Activated naive CD4-positive, alpha-beta T cell treated with anti-CD3 and anti-CD28 coated beads for 36 hours (primary cell): Measurements from ENCODE around the gene TENT4B. TPM values are rescaled to one million over a fixed set of nuclear protein-coding genes. Genes with fewer than 3 reads are reported as not detected.
A peak's percentile ranks its signal among the peaks of the same experiment; 100 is the strongest.

Source experiments
- CTCF ChIA-PET: fragments of 350-600 bp; sonication (Branson Sonifier 250); formaldehyde crosslinking; loops from one replicate; lab custom pipeline; 2021; ENCODE audit warnings: antibody characterized with exemption; lab: Charles Lee
- DNase-seq: peaks from one replicate; pipeline ENCODE4 v3.0.0-alpha.2; 2020
- H3K27ac Mint-ChIP-seq: one replicate; pipeline ENCODE4 v1.8.0; 2021; ENCODE audit warnings: mild to moderate bottlenecking, mixed read lengths
- H3K27me3 Mint-ChIP-seq: one replicate; pipeline ENCODE4 v1.8.0; 2021; ENCODE audit warnings: low read depth, mixed read lengths
- H3K36me3 Mint-ChIP-seq: one replicate; pipeline ENCODE4 v1.8.0; 2021; ENCODE audit warnings: low read depth, mixed read lengths
- H3K4me1 Mint-ChIP-seq: one replicate; pipeline ENCODE4 v1.8.0; 2021; ENCODE audit warnings: low read depth, mixed read lengths
- H3K4me3 Mint-ChIP-seq: one replicate; pipeline ENCODE4 v1.8.0; 2021; ENCODE audit warnings: mild to moderate bottlenecking, moderate library complexity, mixed read lengths
- H3K9me3 Mint-ChIP-seq: one replicate; pipeline ENCODE4 v1.8.0; 2021; ENCODE audit warnings: mixed read lengths
- intact Hi-C: fragments of 100-400 bp; cut with micrococcal nuclease; formaldehyde crosslinking; loops from one replicate; pipeline ENCODE4 v1.15.1; 2023
- total RNA-seq, 2 experiments: library from RNA; stranded (reverse); gene quantifications; one replicate each; pipeline ENCODE4 v1.2.3, GENCODE V29; 2021

Gene TENT4B
- total RNA-seq, 2 experiments from 2014 or later: 17.9 to 18.4 TPM

- CTCF ChIA-PET: no interaction called here
- Mint-ChIP-seq H3K27ac (no peak overlapping the region), H3K9me3 (no peaks in the 10 kb centered on the region), H3K4me1 (peaks cover 10% of the 10 kb centered on the region), H3K27me3 (no peaks in the 10 kb centered on the region), H3K36me3 (no peaks in the 10 kb centered on the region), H3K4me3 (no peak overlapping the region)
- intact Hi-C loops: loop anchor here (2.0 kb wide), 1 partner anchor 33 kb away; no protein-coding TSS in a partner anchor
- DNase-seq: no peak
These were observed 91.0 kb downstream of the TENT4B start for GRCh38 chr16:50244140-50244503.

GRCh38 chr16:50244504-50245416 is 91.7 kb downstream of the TENT4B start:
- H3K9me3 Mint-ChIP-seq: no peaks in the 10 kb centered on the region
- DNase-seq: no peak
- no peaks in the 10 kb centered on the region for H3K27me3 Mint-ChIP-seq
- H3K4me3 Mint-ChIP-seq: peak overlapping the region; percentile 72
- H3K4me1 Mint-ChIP-seq: peaks cover 10% of the 10 kb centered on the region
- H3K27ac Mint-ChIP-seq: no peak overlapping the region
- CTCF ChIA-PET: interaction anchor here (0.8 to 1.6 kb wide), 5 partner anchors 39 to 562 kb away, joined by 3 to 7 read pairs (median 4); no protein-coding TSS in a partner anchor
- intact Hi-C loops: loop anchor here (2.0 kb wide), 1 partner anchor 32 kb away; no protein-coding TSS in a partner anchor
- H3K36me3 Mint-ChIP-seq: no peaks in the 10 kb centered on the region

GRCh38 chr16:50245417-50246298 is 92.6 kb downstream of the TENT4B start:
- intact Hi-C loops: loop anchor here (2.0 kb wide), 1 partner anchor 31 kb away; no protein-coding TSS in a partner anchor
- H3K9me3 Mint-ChIP-seq: no peaks in the 10 kb centered on the region
- peak; percentile 79 for DNase-seq
- CTCF ChIA-PET: interaction anchor here (0.7 to 1.6 kb wide), 6 partner anchors 38 to 561 kb away, joined by 3 to 7 read pairs (median 4); no protein-coding TSS in a partner anchor
- no peak overlapping the region for H3K27ac Mint-ChIP-seq
- no peaks in the 10 kb centered on the region for H3K36me3 Mint-ChIP-seq
- H3K4me1 Mint-ChIP-seq: peaks cover 10% of the 10 kb centered on the region
- H3K27me3 Mint-ChIP-seq: no peaks in the 10 kb centered on the region
- H3K4me3 Mint-ChIP-seq: peak overlapping the region; percentile 72

GRCh38 chr16:50246299-50247122 is 93.4 kb downstream of the TENT4B start:
- Mint-ChIP-seq H3K27me3 (no peaks in the 10 kb centered on the region), H3K36me3 (no peaks in the 10 kb centered on the region), H3K9me3 (no peaks in the 10 kb centered on the region), H3K27ac (no peak overlapping the region), H3K4me3 (peak overlapping the region; percentile 67), H3K4me1 (peaks cover 10% of the 10 kb centered on the region)
- CTCF ChIA-PET: interaction anchor here (0.7 to 1.6 kb wide), 3 partner anchors 114 to 565 kb away, joined by 3 to 7 read pairs (median 3); no protein-coding TSS in a partner anchor
- intact Hi-C loops: no loop called here
- no peak for DNase-seq

- DNase-seq: no peak
- peaks cover 10% of the 10 kb centered on the region for H3K4me1 Mint-ChIP-seq
- H3K27ac Mint-ChIP-seq: no peak overlapping the region
- intact Hi-C loops: no loop called here
- peak overlapping the region; percentile 67 for H3K4me3 Mint-ChIP-seq
- H3K9me3 Mint-ChIP-seq: no peaks in the 10 kb centered on the region
- CTCF ChIA-PET: interaction anchor here (0.7 to 1.1 kb wide), 3 partner anchors 33 to 564 kb away, joined by 3 to 4 read pairs (median 3); no protein-coding TSS in a partner anchor
- no peaks in the 10 kb centered on the region for H3K36me3 Mint-ChIP-seq
- no peaks in the 10 kb centered on the region for H3K27me3 Mint-ChIP-seq
These were observed 94.2 kb downstream of the TENT4B start for GRCh38 chr16:50247123-50247905.

- H3K27ac Mint-ChIP-seq: no peak overlapping the region
- intact Hi-C loops: no loop called here
- H3K9me3 Mint-ChIP-seq: no peaks in the 10 kb centered on the region
- no peaks in the 10 kb centered on the region for H3K27me3 Mint-ChIP-seq
- DNase-seq: no peak
- CTCF ChIA-PET: interaction anchor here (1.1 kb wide), 1 partner anchor 32 kb away, joined by 4 read pairs; no protein-coding TSS in a partner anchor
- H3K36me3 Mint-ChIP-seq: no peaks in the 10 kb centered on the region
- peak overlapping the region; percentile 46 for H3K4me3 Mint-ChIP-seq
- peaks cover 10% of the 10 kb centered on the region for H3K4me1 Mint-ChIP-seq
These were observed 95.0 kb downstream of the TENT4B start for GRCh38 chr16:50247906-50248608.

GRCh38 chr16:50248845-50249244 is 95.7 kb downstream of the TENT4B start:
- DNase-seq: no peak
- Mint-ChIP-seq H3K4me3 (no peak overlapping the region), H3K27ac (no peak overlapping the region), H3K4me1 (peaks cover 10% of the 10 kb centered on the region), H3K9me3 (no peaks in the 10 kb centered on the region), H3K27me3 (no peaks in the 10 kb centered on the region), H3K36me3 (no peaks in the 10 kb centered on the region)
- intact Hi-C loops: no loop called here
- CTCF ChIA-PET: interaction anchor here (1.1 kb wide), 1 partner anchor 107 kb away, joined by 3 read pairs; no protein-coding TSS in a partner anchor

- Mint-ChIP-seq H3K9me3 (peaks cover 2% of the 10 kb centered on the region), H3K27me3 (no peaks in the 10 kb centered on the region), H3K4me3 (no peak overlapping the region), H3K27ac (no peak overlapping the region), H3K36me3 (no peaks in the 10 kb centered on the region), H3K4me1 (peaks cover 4% of the 10 kb centered on the region)
- DNase-seq: no peak
- CTCF ChIA-PET: interaction anchor here (0.6 to 1.7 kb wide), 5 partner anchors 18 to 414 kb away, joined by 3 to 4 read pairs (median 4); no protein-coding TSS in a partner anchor
- intact Hi-C loops: no loop called here
These were observed 98.4 kb downstream of the TENT4B start for GRCh38 chr16:50251375-50252081.

- Mint-ChIP-seq H3K27me3 (no peaks in the 10 kb centered on the region), H3K4me1 (no peaks in the 10 kb centered on the region), H3K36me3 (no peaks in the 10 kb centered on the region), H3K4me3 (no peak overlapping the region), H3K27ac (no peak overlapping the region), H3K9me3 (peaks cover 2% of the 10 kb centered on the region)
- no peak for DNase-seq
- CTCF ChIA-PET: interaction anchor here (0.9 to 1.5 kb wide), 3 partner anchors 9 to 42 kb away, joined by 3 to 4 read pairs (median 4); no protein-coding TSS in a partner anchor
- intact Hi-C loops: no loop called here
These were observed 99.0 kb downstream of the TENT4B start for GRCh38 chr16:50252082-50252611.
